Endodermal cell (in vitro differentiated cells): ENCODE measurements around the gene TUBGCP6. TPM values are rescaled to one million over a fixed set of nuclear protein-coding genes. Genes with fewer than 3 reads are reported as not detected.
"Not testable (repeated sequence)": the region's sequence is repeated elsewhere in the genome, so short reads cannot be mapped to it uniquely, and the experiment has no call there.

Source experiments
- DNase-seq: peaks from one replicate; pipeline ENCODE4 v3.0.0-alpha.2; 2017
- H3K27ac ChIP-seq: 2 replicates; pipeline ENCODE4 v1.5.1; 2013; ENCODE audit warnings: mild to moderate bottlenecking, low read depth, low read length, moderate library complexity
- H3K27me3 ChIP-seq: 2 replicates; pipeline ENCODE4 v1.6.1; 2013; ENCODE audit warnings: mild to moderate bottlenecking, low read length, moderate library complexity; ENCODE audit not compliant: insufficient read depth, control insufficient read depth, poor library complexity, severe bottlenecking
- H3K36me3 ChIP-seq: 2 replicates; pipeline ENCODE4 v1.7.0; 2013; ENCODE audit warnings: mild to moderate bottlenecking, low read length, moderate library complexity; ENCODE audit not compliant: control insufficient read depth, insufficient read depth
- H3K4me1 ChIP-seq: one replicate; pipeline ENCODE4 v1.7.0; 2013; ENCODE audit warnings: low read length; ENCODE audit not compliant: control insufficient read depth, insufficient read depth
- H3K4me3 ChIP-seq: 2 replicates; pipeline ENCODE4 v1.5.1; 2013; ENCODE audit warnings: mild to moderate bottlenecking, low read length, moderate library complexity
- H3K9ac ChIP-seq: 2 replicates; pipeline ENCODE4 v1.6.1; 2013; ENCODE audit warnings: mild to moderate bottlenecking, low read length, moderate library complexity; ENCODE audit not compliant: poor library complexity, severe bottlenecking; ENCODE audit errors: extremely low read depth
- H3K9me3 ChIP-seq: 2 replicates; pipeline ENCODE4 v1.6.1; 2013; ENCODE audit warnings: mild to moderate bottlenecking, low read length, moderate library complexity; ENCODE audit not compliant: control insufficient read depth
- H3K27ac Mint-ChIP-seq: 2 replicates; pipeline ENCODE4 v1.8.0; 2020; ENCODE audit warnings: mixed read lengths
- H3K27me3 Mint-ChIP-seq: 2 replicates; pipeline ENCODE4 v1.8.0; 2021; ENCODE audit warnings: mild to moderate bottlenecking, mixed read lengths; ENCODE audit not compliant: insufficient read depth
- H3K36me3 Mint-ChIP-seq: 2 replicates; pipeline ENCODE4 v1.8.0; 2020; ENCODE audit warnings: low read depth, mixed read lengths
- H3K4me1 Mint-ChIP-seq: 2 replicates; pipeline ENCODE4 v1.8.0; 2020; ENCODE audit warnings: mixed read lengths
- H3K4me3 Mint-ChIP-seq: 2 replicates; pipeline ENCODE4 v1.8.0; 2020; ENCODE audit warnings: mild to moderate bottlenecking, moderate library complexity, mixed read lengths
- H3K9me3 Mint-ChIP-seq: 2 replicates; pipeline ENCODE4 v1.8.0; 2020; ENCODE audit warnings: mild to moderate bottlenecking, mixed read lengths
- WGBS, 2 experiments: methylation state at CpG; one replicate each; pipeline versions ENCODE4 v1.1.5 to v1.1.7; 2013; ENCODE audit warnings: missing lambda C conversion rate in 2 of 2, mixed read lengths in 1 of 2; ENCODE audit not compliant: insufficient coverage in 1 of 2, insufficient read length in 1 of 2; 5-methylcytosine and 5-hydroxymethylcytosine counted together
- total RNA-seq, 2 donors: library from RNA; stranded (reverse); fragmentation: NEBNext Ultra II Directional in 1 of 2; extraction: Animal tissue kit (Norgen Biotek cat#: 25700) in 1 of 2; gene quantifications; 2 replicates in 1 of 2; 3 replicates in 1 of 2; pipeline ENCODE4 v1.2.1, GENCODE V29; 2021
- TF ChIP-seq, protein P1 (sequence below): fragments of 200-600 bp; sonication (generic); conservative IDR thresholded peaks from 2 replicates; pipeline ENCODE4 v1.5.0; 2021; ENCODE audit warnings: antibody characterized with exemption, mild to moderate bottlenecking

TUBGCP6 gene
- total RNA-seq, 2 donors from 2014 or later, result 43.7 to 46.0 TPM

DNA sequence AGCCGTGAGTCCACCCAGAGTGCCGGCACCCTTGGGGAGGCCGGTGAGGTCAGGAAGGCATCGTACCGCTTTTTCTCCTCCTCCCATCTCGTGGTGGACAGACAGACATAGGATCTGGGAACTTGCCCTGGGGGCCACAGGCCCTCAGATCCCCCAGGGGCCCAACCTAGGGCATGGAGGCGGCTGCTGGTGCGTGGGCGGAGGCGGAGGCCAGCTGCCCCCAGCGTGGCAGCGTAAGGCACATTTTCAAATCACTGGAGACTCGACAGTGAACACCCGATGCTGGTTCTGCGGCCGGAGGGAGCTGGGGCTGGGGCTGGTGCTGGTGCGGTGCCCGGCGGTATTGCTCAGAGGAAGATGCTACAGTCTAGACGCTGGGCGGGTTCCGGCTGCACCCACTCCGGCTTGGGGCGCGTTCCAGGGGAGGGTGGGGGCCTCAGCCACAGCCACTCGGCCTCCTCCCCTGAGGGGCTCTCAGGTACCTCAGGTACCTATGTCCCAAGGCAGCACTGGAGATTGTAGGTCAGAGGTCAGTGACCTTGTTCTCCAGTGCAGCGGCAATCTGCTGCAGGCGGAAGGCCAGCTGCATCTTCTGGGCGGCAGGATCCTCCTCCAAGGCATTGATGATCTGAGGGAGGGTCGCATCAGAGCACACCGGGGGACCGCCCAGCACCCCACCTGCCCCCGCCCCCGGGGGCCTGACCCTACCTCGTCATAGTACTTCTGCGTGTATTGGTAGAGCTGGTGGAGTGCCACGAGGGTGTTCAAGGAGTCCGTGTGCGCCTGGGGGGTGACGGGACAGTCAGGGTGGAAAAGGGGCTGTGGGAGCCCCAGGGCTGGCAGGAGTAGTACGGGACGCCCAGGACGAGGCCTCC, 30.6 kb upstream of the TUBGCP6 start:
- WGBS, 2 experiments, result 95 to 96% methylated on average over 30 to 43 of the region's 43 CpGs
- H3K4me1 ChIP-seq, result peaks cover 5% of the 10 kb centered on the region
- Mint-ChIP-seq H3K36me3 (peaks cover 33% of the 10 kb centered on the region), H3K4me3 (no peak overlapping the region), H3K4me1 (no peaks in the 10 kb centered on the region), H3K9me3 (peaks cover 7% of the 10 kb centered on the region), H3K27ac (no peak overlapping the region), H3K27me3 (peaks cover 19% of the 10 kb centered on the region)
- peaks cover 4% of the 10 kb centered on the region for H3K9me3 ChIP-seq
- peaks cover 13% of the 10 kb centered on the region for H3K27me3 ChIP-seq
- TF ChIP-seq, protein P1, sequence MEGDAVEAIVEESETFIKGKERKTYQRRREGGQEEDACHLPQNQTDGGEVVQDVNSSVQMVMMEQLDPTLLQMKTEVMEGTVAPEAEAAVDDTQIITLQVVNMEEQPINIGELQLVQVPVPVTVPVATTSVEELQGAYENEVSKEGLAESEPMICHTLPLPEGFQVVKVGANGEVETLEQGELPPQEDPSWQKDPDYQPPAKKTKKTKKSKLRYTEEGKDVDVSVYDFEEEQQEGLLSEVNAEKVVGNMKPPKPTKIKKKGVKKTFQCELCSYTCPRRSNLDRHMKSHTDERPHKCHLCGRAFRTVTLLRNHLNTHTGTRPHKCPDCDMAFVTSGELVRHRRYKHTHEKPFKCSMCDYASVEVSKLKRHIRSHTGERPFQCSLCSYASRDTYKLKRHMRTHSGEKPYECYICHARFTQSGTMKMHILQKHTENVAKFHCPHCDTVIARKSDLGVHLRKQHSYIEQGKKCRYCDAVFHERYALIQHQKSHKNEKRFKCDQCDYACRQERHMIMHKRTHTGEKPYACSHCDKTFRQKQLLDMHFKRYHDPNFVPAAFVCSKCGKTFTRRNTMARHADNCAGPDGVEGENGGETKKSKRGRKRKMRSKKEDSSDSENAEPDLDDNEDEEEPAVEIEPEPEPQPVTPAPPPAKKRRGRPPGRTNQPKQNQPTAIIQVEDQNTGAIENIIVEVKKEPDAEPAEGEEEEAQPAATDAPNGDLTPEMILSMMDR, result no peak
- no peak overlapping the region for H3K4me3 ChIP-seq
- peaks cover 15% of the 10 kb centered on the region for H3K36me3 ChIP-seq
- DNase-seq, result no peak
- no peak overlapping the region for H3K27ac ChIP-seq
- no peak overlapping the region for H3K9ac ChIP-seq

DNA sequence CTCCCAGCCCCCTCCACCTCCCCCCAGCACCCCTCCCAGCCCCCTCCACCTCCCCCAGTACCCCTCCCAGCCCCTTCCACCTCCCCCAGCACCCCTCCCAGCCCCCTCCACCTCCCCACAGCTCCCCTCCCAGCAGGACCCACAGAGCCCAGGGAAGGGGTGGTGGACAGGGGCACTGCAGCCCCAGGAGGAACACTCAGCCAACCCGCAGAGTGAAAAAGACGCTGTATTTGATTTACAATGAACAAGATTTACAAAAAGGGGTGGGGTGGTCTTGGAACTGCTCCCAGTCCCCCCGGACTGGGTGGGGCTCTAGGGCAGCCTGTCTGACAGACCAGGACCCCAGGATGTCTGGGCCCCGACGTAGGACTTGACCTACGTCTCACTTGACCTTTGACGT, 29.9 kb upstream of the TUBGCP6 start:
- no peak for DNase-seq
- Mint-ChIP-seq H3K36me3 (peaks cover 33% of the 10 kb centered on the region), H3K4me1 (no peaks in the 10 kb centered on the region), H3K27me3 (peaks cover 20% of the 10 kb centered on the region), H3K9me3 (peaks cover 7% of the 10 kb centered on the region), H3K27ac (no peak overlapping the region), H3K4me3 (no peak overlapping the region)
- Histone ChIP-seq H3K4me3 (no peak overlapping the region), H3K27ac (no peak overlapping the region), H3K4me1 (peaks cover 5% of the 10 kb centered on the region), H3K27me3 (peaks cover 16% of the 10 kb centered on the region), H3K9me3 (peaks cover 4% of the 10 kb centered on the region), H3K36me3 (peaks cover 13% of the 10 kb centered on the region), H3K9ac (no peak overlapping the region)
- TF ChIP-seq, protein P1, result no peak
- WGBS, 2 experiments, result 87 to 91% methylated on average over 3 to 7 of the region's 7 CpGs

DNA sequence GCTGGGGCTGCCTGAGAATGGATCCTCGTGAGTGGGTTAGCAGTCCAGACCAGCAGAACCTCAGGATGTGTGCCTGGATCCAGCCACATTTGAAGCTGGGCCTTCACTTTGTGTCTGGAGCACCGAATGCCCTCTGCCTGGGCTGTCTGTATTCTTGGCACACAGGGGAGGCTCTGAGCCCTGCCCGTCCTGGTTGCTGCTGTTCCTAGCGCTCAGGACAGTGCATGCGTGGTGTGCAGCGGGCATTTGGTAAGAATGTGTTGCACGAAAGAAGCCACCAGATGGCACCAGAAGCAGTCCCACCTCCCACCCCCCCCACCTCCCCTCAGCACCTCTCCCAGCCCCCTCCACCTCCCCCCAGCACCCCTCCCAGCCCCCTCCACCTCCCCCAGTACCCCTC, 29.5 kb upstream of the TUBGCP6 start:
- H3K9me3 Mint-ChIP-seq, result peaks cover 7% of the 10 kb centered on the region
- TF ChIP-seq, protein P1, result peak; percentile 61
- H3K27me3 ChIP-seq, result peaks cover 20% of the 10 kb centered on the region
- H3K27me3 Mint-ChIP-seq, result peaks cover 24% of the 10 kb centered on the region
- H3K4me1 ChIP-seq, result peaks cover 5% of the 10 kb centered on the region
- DNase-seq, result peak; percentile 73
- H3K9me3 ChIP-seq, result peaks cover 4% of the 10 kb centered on the region
- no peaks in the 10 kb centered on the region for H3K4me1 Mint-ChIP-seq
- 71 to 92% methylated on average over 2 to 4 of the region's 7 CpGs for WGBS, 2 experiments
- H3K27ac ChIP-seq, result no peak overlapping the region
- H3K36me3 ChIP-seq, result peaks cover 11% of the 10 kb centered on the region
- H3K9ac ChIP-seq, result no peak overlapping the region
- no peak overlapping the region for H3K4me3 Mint-ChIP-seq
- no peak overlapping the region for H3K4me3 ChIP-seq
- H3K36me3 Mint-ChIP-seq, result peaks cover 33% of the 10 kb centered on the region
- no peak overlapping the region for H3K27ac Mint-ChIP-seq

DNA sequence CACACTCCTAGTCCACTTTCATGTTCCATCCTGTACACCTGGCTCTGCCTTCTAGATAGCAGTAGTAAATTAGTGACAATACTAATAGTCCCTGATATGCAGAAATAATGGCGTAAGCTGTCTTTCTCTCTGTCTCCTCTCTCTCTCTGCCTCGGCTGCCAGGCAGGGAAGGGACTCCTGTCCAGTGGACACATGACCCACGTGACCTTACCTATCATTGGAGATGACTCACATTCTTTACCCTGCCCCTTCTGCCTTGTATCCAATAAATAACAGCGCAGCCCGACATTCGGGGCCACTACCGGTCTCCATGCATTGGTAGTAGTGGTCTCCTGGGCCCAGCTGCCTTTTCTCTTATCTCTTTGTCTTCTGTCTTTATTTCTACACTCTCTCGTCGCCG, 29.0 kb upstream of the TUBGCP6 start:
- not testable (repeated sequence) for H3K9me3 ChIP-seq, H3K4me3 Mint-ChIP-seq, H3K27ac Mint-ChIP-seq, H3K9me3 Mint-ChIP-seq, H3K27ac ChIP-seq, H3K4me1 ChIP-seq, H3K9ac ChIP-seq, DNase-seq, H3K4me3 ChIP-seq, H3K4me1 Mint-ChIP-seq
- H3K27me3 Mint-ChIP-seq, result peaks cover 30% of the 10 kb centered on the region
- WGBS, 2 experiments, result 87 to 93% methylated on average over 5 to 10 of the region's 10 CpGs
- peaks cover 11% of the 10 kb centered on the region for H3K36me3 ChIP-seq
- H3K36me3 Mint-ChIP-seq, result peaks cover 31% of the 10 kb centered on the region
- peaks cover 26% of the 10 kb centered on the region for H3K27me3 ChIP-seq
